HL-60/S4 treated with phorbol 12-myristate 13-acetate at 8.2 ng/mL for 4 days and 3 days (cell line): ENCODE measurements around the gene RINL.
"Not testable (repeated sequence)": the region's sequence is repeated elsewhere in the genome, so short reads cannot be mapped to it uniquely, and the experiment has no call there.

ENCODE experiments used
- in situ Hi-C: fragments of 300-500 bp; cut with MboI; formaldehyde crosslinking; loops from 2 replicates; pipeline ENCODE4 v1.15.0; 2022; ENCODE audit warnings: low sequenced_read_pairs

RINL gene

GRCh38 chr19:38880076-38880881, 2.2 kb upstream of the RINL start:
- in situ Hi-C loops: no loop called here

GRCh38 chr19:38879400-38879751, 1.3 kb upstream of the RINL start:
- in situ Hi-C loops: no loop called here

- in situ Hi-C loops: no loop called here
These were observed 712 bp upstream of the RINL start for GRCh38 chr19:38878575-38879399.

- in situ Hi-C loops: no loop called here
These were observed 2.2 kb downstream of the RINL start for GRCh38 chr19:38875656-38876395.

GRCh38 chr19:38873400-38873799, 4.7 kb downstream of the RINL start:
- in situ Hi-C loops: not testable (repeated sequence)

GRCh38 chr19:38870612-38871011, 7.5 kb downstream of the RINL start:
- in situ Hi-C loops: no loop called here

GRCh38 chr19:38869836-38870607, 8.1 kb downstream of the RINL start:
- in situ Hi-C loops: no loop called here

GRCh38 chr19:38869160-38869835, 8.8 kb downstream of the RINL start:
- in situ Hi-C loops: no loop called here

- in situ Hi-C loops: no loop called here
These were observed 9.5 kb downstream of the RINL start for GRCh38 chr19:38868551-38868950.

GRCh38 chr19:38867171-38867780, 10.8 kb downstream of the RINL start:
- in situ Hi-C loops: no loop called here

GRCh38 chr19:38862321-38863059, 15.6 kb downstream of the RINL start:
- in situ Hi-C loops: no loop called here

- in situ Hi-C loops: no loop called here
These were observed 16.7 kb downstream of the RINL start for GRCh38 chr19:38861368-38861767.

- in situ Hi-C loops: not testable (repeated sequence)
These were observed 18.4 kb downstream of the RINL start for GRCh38 chr19:38859631-38860204.

- in situ Hi-C loops: no loop called here
These were observed 21.3 kb downstream of the RINL start for GRCh38 chr19:38856813-38857212.

- in situ Hi-C loops: not testable (repeated sequence)
These were observed 22.3 kb downstream of the RINL start for GRCh38 chr19:38855751-38856150.

GRCh38 chr19:38854961-38855360, 23.1 kb downstream of the RINL start:
- in situ Hi-C loops: not testable (repeated sequence)

- in situ Hi-C loops: no loop called here
These were observed 24.9 kb downstream of the RINL start for GRCh38 chr19:38853214-38853613.

GRCh38 chr19:38852231-38853044, 25.6 kb downstream of the RINL start:
- in situ Hi-C loops: no loop called here
